HG02981 (cell line): Measurements from ENCODE around the gene RPL36A.

ENCODE experiments used
- ATAC-seq: cut with Tn5 transposase; IDR thresholded peaks from one replicate; pipeline ENCODE4 v1.9.1; 2021; ENCODE audit warnings: mild to moderate bottlenecking, moderate library complexity; ENCODE audit not compliant: unreplicated experiment

RPL36A gene

DNA sequence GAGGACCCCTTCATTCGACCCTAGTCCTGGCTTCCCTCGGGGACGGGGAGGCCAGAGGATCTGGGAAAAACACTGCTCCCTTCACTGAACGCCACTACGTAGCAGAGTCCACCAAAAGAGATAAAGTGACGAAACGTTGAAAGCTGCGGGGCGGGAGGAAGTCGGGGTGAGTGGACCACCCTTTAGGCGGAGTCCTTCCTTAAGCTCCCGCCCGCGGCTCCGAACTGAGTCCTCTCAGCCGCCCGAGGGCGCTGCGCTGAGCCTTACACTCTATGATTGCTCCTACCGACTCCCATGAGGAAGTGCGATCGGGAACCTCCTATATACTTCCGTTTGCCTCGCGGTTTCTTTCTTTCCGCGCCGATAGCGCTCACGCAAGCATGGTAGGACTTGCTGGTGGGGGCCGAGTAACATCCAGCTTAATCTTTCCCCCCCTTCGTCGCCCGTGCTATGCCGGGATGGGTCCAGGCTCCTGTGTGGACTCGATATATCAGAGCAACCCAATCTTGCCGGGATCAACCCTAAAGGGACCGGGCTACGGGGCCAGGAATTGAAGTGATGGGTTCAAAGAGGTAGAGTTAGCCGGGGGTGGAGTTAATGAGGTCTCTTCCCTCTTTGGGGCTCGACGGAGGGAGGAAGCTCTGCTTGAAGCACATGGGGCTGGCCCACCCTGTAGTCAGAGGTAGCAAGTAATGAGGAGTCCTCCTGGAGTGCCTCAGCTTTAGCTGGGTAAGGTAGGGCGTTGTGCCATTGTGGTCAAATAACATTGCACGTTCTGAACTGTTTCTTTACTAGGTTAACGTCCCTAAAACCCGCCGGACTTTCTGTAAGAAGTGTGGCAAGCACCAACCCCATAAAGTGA lies at the start of gene RPL36A:
Gene RPL36A (plus strand): TSS at position 348 of the 862 bp plus-strand sequence. CDS start 33 bp downstream, at position 381.
- ATAC-seq: peak; percentile 89

- peak; percentile 15 for ATAC-seq
These were observed 42.9 kb upstream of the RPL36A start for GRCh38 chrX:101347859-101348451.

GRCh38 chrX:101348452-101349192 lies 42.2 kb upstream of the RPL36A start, which contains the start of gene TIMM8A:
Gene TIMM8A (minus strand): TSS chrX:101348742. CDS start chrX:101348664, 78 bp downstream.
- ATAC-seq: peak; percentile 99

GRCh38 chrX:101349193-101349562 lies 41.6 kb upstream of the RPL36A start:
- no peak for ATAC-seq

DNA sequence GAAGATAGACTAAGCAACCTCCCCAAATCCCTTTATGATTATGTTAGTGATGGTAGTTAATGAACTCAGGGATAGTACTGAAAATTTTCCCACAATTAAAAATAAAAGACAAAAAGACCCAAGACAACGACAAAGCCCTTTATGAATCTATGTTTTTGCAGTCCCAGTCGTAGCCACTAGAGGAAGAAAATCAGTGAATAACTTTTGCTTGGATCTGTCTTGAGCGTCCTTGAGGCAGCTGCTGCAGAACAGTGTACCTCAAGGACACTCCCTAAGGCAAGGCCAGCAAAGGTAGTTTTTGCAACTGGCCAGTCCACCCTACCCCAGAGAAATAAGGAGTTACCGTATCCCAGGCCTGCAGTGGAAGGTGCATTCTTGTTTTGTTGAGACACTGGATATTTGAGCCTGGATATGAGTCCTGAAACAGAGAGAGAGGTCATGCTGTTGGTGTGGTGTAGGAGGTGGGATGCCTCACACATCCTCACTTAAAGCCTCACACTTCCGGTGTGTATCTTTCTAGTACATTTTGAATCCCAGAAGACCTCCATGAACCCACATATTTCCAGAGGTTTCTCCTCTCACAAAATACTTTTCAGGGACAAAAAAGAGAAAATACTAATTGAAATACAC lies 33.5 kb upstream of the RPL36A start:
- ATAC-seq: no peak

DNA sequence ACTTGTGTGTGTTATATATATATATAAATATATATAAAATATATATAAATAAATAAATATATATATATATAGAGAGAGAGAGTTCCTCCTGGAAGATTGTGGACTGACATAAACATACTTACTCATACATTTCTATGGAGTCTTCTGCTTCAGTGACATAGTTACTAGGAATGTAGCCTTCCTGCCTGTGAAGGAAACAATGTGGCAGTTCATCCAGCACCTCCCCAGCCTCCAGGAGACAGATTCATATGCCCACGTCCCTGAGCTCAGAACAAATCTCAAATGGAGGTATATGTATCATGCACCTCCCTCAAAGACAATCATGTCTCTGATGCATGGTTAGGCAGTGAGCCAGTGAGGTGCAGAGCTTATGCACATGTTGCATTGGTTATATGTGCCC lies 30.8 kb upstream of the RPL36A start:
- no peak for ATAC-seq

GRCh38 chrX:101360390-101360789 lies 30.4 kb upstream of the RPL36A start:
- ATAC-seq: no peak

- no peak for ATAC-seq
These were observed 28.7 kb upstream of the RPL36A start for GRCh38 chrX:101362116-101362515.

- no peak for ATAC-seq
These were observed 28.1 kb upstream of the RPL36A start for GRCh38 chrX:101362757-101363156.

- ATAC-seq: no peak
These were observed 25.5 kb upstream of the RPL36A start for GRCh38 chrX:101365301-101365795.

DNA sequence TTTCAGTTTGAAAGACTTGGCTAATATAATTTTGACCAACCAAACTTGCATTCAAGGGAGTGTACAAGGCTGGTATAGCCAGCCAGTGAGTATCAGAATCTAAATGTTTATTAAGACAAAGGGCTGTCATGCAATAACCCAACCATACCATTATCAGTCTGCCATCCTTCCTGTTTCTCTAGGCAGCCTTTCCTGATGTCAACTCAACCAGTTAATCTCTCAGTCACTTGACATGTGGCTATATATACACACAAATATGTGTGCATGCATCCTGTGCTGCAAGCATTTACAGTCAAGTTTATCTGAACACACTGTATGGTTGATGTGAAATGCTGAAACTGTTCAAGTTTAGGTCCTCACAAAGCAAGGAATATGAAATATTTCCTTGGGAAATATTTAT lies 22.0 kb upstream of the RPL36A start:
- ATAC-seq: no peak

- no peak for ATAC-seq
These were observed 21.1 kb upstream of the RPL36A start for GRCh38 chrX:101369687-101370086.

- ATAC-seq: peak; percentile 71
These were observed 19.8 kb upstream of the RPL36A start for GRCh38 chrX:101370888-101371504.

DNA sequence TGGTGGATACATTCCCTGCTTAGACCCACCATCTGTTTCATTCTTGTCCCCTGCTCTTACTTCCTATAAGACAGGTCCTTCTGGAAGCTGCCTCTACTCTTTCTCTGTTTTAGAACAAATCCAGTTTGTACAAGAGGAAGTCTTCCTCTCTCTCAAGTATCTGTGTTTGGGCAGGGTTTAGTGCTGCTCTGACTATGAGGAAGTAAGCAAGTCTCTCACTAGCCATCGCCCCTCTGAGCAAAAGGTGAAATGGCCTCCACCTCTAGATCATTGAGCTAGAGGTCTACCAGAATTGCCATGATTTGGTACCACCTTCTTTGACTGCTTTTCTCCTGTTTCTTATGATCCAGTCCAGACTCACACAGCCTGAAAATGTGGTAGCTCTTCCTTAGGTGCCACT lies 13.3 kb upstream of the RPL36A start:
- ATAC-seq: no peak

DNA sequence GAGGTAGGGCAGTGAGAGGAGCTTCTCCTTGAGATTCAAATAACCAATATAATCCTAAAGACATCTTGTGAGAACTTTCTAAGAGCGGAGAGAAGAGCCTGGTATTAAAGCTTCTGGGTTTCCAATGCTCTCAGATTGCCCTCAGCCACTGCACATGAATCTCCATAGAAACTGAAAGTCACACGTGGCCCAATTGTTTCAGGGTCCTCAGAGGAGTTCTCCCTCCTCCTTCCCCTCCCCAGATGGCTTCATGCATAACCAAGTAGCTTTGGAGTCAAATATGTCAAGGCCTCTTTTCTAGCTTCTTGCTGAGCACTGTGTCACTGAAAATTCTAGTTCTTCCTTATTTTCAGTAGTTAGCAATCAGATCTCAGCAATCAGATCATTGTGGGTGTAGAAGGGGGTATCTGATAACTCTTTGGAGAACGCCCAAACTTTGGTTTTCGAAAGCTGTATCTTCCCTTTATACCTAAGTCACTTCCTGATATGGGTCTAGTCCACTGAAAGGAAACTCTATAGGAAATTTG lies 7.1 kb upstream of the RPL36A start:
- ATAC-seq: peak; percentile 69

DNA sequence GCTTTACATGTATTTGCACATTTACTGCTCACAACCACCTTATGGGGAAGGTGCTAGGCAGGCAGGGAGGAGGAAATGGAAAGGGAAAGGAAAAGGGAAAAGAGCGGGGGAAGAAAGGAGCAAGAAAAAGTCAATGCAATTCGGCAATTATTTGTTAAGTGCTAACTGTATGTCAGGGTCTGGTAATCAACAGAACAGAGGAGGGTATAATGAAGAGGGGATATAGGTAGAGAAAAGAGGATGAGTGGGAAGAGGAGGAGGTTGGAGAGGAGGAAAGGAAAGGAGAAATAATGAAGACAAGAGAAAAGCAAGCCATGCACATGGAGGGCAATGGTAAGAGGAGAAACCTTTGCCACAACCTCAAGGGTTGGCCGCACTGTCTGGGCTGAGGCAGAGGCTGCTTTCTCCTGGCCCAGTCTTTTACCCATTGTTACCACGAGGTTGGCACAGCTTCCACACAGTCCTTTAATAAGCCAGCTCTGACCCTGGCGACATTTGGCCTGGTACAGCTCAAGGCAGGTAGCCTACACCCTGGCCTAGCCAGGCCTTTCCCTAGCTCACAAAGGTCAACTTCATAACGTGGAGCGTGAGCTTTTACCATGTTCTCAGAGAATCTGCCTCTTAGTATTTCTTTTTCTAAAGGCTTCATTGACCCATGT lies 5.7 kb upstream of the RPL36A start:
- ATAC-seq: no peak

- ATAC-seq: peak; percentile 58
These were observed 4.8 kb upstream of the RPL36A start, which contains the start of gene BTK for GRCh38 chrX:101385795-101386541. Gene BTK (minus strand): TSS chrX:101386191. CDS start chrX:101375284, 10,907 bp downstream.

DNA sequence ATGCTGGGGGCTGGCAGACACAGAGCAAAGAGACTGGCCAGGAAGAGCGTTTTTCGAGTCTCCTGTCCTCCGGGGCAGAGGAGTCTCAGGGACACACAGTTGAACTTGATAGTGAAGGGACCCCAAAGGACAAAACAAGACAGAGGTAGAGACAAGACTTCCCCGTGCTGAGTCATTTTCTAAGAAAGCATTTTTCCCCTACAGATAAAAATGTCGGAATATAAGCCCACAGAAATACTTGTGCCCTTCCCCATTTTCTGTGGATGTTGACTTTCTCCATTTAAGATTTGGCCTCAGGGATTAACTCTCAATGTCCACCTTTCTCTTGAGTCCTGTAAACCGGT lies 4.3 kb upstream of the RPL36A start:
- ATAC-seq: peak; percentile 2

- no peak for ATAC-seq
These were observed 2.2 kb upstream of the RPL36A start for GRCh38 chrX:101388604-101389003.
